NOMO-1 treated with DMSO at 0.1 percent for 48 hours (cell line): Measurements from ENCODE around the gene AK8.
"Not testable (repeated sequence)": the region's sequence is repeated elsewhere in the genome, so short reads cannot be mapped to it uniquely, and the experiment has no call there.

ENCODE experiments used
- DNase-seq: peaks from one replicate; lab custom pipeline; 2025; ENCODE audit not compliant: unreplicated experiment; lab: John Stamatoyannopoulos, UW

AK8 gene

DNA sequence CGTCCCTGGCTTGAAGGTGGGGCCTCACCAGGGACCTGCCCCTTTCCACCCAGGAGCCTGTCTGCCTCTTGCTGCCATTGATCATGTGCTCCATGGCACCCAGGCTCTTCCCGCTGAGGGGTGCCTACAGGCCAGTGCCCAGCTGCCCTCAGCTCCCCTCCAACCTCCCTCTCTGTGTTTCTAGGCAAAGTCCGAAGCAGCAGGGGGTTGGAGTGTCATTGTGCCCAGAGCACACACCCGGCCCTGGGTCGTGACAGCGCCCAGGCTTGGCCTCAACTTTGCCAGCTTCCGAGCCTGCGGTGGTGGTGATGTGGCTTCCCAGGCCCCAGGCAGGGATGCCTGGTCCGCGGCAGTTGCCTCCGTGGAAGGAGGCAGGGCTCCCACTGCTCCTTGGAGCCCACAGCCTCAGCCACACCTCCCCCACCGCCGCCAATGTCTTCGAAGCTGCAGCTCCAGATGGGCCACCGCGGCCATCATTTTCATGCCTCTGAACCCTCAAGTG is 155.5 kb downstream of the AK8 start:
- DNase-seq, result no peak

- DNase-seq, result no peak
Measured at GRCh38 chr9:132721661-132722060, 156.4 kb downstream of the AK8 start.

DNA sequence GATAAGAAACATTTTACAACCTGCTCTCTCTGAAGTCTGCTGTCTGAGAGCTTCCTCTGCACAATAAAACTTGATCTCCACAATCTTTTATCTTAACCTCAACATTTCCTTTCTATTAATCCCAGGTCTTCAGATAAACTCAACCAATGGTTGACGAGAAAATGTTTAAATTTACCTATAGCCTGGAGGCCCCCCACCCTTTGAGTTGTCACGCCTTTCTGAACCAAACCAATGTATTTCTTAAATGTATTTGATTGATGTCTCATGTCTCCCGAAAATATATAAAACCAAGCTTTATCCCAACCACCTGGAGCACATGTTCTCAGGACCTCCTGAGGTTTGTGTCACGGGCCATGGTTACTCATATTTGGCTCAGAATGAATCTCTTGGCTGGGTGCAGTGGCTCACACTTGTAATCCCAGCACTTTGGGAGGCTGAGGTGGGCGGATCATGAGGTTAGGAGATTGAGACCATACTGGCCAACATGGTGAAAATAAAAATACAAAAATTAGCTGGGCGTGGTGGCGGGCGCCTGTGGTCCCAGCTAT is 159.6 kb downstream of the AK8 start:
- DNase-seq, result not testable (repeated sequence)

DNA sequence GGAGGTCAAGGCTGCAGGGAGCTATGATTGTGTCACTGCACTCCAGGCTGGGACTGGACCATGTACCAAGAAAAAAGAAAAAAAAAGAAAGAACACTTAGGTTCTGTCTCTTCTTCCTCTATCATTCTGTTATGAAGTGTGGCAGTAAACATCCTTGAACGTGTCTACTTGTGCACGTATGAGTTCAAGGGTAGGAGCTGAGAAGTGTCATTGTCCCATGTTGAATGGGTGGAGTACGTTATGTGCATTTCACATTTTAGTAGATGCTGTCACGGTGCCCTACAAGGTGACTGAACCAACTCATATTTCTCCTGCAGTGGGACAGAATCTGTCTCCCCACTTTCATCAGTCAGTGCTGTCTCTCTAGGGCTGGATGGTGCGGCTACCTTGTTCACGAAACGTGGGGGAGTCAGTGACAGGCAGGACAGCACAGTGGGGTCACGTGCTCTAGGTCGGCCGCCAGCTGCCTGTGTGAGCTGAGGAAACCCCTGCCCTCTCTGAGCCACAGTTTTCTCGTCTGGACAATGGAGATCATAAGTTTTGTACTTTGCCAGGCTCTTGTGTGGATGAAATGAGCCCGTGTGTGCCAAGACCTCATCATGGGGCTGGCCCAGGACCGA is 160.6 kb downstream of the AK8 start:
- no peak for DNase-seq

DNA sequence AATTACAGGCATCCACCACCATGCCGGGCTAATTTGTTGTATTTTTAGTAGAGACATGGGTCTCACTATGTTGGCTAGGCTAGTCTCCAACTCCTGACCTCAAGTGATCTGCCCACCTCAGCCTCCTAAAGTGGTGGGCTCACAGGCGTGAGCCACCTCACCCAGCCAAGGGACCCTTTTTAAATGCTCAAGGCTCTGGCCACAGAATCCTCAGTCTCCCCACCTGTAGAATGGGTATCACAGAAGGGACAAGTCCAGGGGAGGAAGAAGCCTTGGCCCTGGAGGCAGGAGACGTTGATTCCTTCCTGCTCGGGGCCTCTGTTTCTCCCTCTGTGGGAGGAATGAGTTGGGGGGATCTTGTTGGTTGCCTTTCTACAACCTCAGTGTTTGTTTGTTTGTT is 162.1 kb downstream of the AK8 start:
- DNase-seq, result no peak

DNA sequence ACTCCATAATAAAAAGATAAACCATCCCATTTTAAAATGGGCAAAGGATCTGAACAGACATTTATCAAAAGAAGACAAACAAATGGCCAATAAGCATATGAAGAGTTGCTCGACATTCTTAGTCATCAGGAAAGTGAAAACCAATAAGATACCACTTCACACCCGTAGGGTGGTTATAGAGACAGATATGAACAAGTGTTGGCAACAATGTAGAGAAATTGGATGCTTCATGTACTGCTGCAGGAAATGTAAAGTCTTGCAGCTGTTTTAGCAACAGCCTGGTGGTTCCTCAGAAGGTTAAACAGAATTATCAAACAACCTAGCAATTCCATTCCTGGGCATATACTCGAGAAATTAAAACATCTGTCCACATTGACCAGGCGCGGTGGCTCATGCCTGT is 165.3 kb downstream of the AK8 start:
- no peak for DNase-seq

DNA sequence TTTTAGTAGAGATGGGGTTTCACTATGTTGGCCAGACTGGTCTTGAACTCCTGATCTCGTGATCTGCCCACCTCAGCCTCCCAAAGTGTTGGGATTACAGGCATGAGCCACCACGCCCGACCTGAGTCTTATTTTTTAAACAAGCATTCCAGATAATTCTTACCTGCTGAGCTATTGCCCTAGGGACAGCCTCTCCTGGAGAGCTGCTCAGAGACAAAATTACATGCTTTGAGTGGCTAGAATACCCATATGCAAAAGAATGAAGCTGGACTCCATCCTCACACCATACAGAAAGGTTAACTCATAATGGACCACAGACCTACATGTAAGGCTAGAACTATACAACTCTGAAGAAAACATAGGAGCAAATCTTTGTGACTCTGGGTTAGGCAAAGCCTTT is 166.2 kb downstream of the AK8 start:
- no peak for DNase-seq

- not testable (repeated sequence) for DNase-seq
Measured at GRCh38 chr9:132711152-132711551, 166.9 kb downstream of the AK8 start.

DNA sequence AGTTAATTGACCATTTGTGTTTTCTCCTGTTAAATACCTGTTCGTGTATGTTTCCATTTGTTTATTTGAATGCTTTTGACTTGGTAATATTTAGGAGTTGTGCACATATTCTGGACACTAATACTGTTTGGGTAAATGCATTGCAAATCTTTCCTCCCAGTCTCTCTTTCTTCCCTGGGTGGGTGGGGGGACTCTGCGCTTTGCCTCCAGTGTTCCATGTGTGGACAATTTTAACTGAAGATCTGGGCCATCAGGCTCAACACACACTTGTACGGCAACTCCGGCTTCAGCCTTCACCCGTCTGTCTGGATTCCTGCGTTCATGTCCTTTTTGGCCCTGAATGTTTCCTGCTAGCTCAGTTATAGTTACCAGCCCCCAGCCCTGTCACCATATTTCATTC is 167.8 kb downstream of the AK8 start:
- no peak for DNase-seq

- no peak for DNase-seq
Measured at GRCh38 chr9:132708769-132709430, 169.2 kb downstream of the AK8 start.

GRCh38 chr9:132708239-132708638 is 169.8 kb downstream of the AK8 start:
- no peak for DNase-seq

- DNase-seq, result no peak
Measured at GRCh38 chr9:132703336-132703735, 174.7 kb downstream of the AK8 start.

GRCh38 chr9:132702254-132702653 is 175.8 kb downstream of the AK8 start:
- DNase-seq, result no peak

DNA sequence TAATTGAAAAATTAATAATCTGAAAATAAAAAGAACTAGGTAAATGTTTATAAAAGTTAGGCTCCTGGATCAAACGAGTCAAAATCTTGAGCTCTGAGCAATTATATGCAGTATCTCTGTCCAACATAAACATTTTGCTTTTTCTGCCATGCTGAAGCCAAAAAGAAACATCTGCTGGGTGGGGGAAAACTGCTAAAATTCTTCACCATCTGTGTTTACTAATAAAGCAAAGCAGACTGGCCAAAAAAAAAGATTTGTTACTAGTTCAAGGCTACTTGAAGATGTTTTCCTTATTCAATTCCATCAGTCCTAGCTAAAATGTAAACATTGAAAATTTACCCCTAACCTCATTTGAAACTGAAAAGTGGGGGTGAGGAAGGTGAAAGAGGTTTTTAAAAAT is 178.1 kb downstream of the AK8 start:
- no peak for DNase-seq

- no peak for DNase-seq
Measured at GRCh38 chr9:132698989-132699388, 179.1 kb downstream of the AK8 start.

- no peak for DNase-seq
Measured at GRCh38 chr9:132697230-132697629, 180.9 kb downstream of the AK8 start.

DNA sequence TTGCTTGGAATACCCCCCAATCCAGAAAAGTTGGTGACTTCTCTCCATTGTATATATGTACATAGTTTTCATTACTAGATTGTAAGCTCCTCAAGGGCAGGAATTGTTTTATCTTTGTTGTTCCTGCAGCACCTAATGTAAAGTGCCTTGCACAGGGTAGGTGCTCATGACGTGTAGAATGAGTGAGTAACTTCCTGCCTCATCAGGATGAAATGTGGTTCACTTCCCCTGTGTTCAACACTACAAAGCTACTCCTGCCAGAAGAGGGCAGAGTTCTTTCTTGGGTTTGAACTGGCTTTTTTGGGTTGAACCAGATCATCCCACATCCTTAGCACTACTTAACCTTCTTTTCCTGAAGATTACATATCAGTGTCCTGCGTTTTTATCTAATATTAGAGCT is 183.9 kb downstream of the AK8 start:
- peak; percentile 9 for DNase-seq

GRCh38 chr9:132690696-132691095 is 187.4 kb downstream of the AK8 start:
- no peak for DNase-seq

DNA sequence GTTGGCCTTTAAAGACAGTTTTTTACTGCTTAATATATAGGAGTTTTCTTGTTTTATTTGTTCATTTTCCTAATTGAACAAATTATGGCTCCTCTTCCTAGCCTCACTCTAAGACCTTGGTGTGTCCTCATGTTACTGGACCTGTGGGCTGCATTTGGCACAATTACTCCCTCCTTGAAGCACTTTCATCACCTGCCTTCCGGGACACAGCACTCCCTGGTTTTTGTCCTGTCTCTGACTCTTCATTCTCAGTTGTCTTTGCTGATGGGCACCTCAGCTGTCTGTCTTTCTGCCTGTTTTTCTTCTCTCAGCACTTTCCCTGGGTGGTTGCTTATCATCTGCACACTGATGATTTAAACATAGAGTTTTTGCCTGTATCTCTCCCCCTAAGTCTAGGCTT is 194.2 kb downstream of the AK8 start:
- DNase-seq, result no peak

DNA sequence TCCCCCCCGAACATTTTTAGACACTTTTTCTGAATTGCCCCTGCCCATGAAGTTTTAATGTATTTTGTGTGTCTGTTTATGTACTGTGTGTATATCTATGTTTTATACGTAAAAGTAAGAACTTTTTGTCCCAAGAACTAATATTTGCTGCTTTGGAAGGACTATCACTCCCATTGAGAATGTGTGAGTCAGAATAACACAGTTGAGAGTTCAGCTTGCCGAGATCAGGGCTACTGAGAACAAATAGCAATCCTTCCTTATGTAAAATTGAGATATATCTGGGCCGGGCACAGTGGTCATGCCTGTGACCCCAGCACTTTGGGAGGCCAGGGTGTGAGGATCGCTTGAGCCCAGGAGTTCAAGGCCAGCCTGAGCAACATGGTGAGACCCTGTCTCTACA is 196.5 kb downstream of the AK8 start:
- DNase-seq, result no peak

DNA sequence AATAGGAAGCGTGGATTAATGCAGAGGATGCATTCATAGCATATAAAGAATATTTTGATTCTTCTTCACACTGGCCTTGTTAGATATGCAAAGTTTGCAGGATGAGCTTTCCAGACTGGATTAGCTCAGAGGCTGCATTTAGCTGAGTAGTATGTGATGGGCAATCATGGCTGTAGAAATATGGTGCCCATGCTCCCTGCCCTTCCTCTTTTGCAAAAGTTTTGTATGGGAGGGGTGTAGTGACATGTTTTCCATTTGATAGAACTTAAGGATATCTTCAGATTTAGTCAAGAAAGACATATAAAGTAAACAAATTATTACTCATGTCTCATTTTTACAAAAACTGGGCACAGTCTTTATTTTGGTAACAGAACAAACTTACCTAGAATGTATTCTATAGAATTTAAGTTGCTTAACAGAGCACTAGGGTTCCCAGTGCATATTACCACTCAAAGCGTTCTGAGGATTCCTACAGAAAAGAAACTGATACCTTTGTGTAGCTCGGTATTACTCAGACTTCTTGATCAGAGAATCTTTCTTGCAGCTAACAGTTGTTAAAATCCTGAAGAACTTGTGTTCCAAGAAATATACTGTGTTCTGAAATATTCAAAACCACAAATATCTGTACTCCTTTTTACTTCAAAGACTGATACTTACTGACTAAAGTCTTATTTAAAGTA is 198.0 kb downstream of the AK8 start:
- DNase-seq, result no peak

GRCh38 chr9:132677976-132678375 is 200.1 kb downstream of the AK8 start:
- no peak for DNase-seq
